ENCODE data around the gene MLLT1. TPM values are rescaled to one million over a fixed set of nuclear protein-coding genes. Genes with fewer than 3 reads are reported as not detected.
A peak's percentile ranks its signal among the peaks of the same experiment; 100 is the strongest.

The MLLT1 gene
- total RNA-seq, 2 donors from 2014 or later, result 27.1 to 30.3 TPM

GRCh38 chr19:6216236-6216995 lies 63.4 kb downstream of the MLLT1 start:
- ATAC-seq (no peak), DNase-seq (no peak)
- Mint-ChIP-seq H3K27me3 (no peaks in the 10 kb centered on the region), H3K36me3 (ENCODE audit: low read depth) (no peaks in the 10 kb centered on the region), H3K4me1 (peaks cover 3% of the 10 kb centered on the region), H3K27ac (no peak overlapping the region), H3K4me3 (no peak overlapping the region)
- H3K9me3 ChIP-seq (ENCODE audit: control insufficient read depth, low read length, poor library complexity, severe bottlenecking), result no peaks in the 10 kb centered on the region

DNA sequence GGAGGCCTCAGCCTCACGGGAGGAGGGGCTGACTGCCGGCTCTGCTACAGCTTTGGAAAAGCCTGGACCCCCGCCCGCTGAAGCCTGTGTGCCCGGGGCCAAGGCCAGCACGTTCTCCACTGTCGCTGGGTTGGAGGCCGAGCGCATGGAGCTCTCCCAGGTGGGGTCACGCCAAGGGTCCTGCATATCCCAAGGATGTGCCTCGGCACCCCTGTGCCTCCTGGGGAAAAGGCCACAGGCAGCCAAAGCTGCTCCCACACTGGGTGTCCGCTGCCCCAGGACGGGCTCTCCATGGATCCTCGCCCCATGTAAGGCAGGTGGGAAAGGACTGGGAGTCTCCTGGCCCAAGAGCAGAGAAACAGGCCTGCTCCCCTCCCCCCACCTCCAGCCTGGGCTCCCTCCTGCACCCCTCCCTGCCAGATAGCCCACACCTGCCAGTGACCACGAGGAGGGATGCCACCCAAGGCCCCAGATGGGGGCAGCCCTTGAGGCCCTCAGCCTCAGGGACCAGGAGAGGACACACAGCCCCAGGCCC lies 64.0 kb downstream of the MLLT1 start:
- Mint-ChIP-seq H3K4me3 (no peak overlapping the region), H3K27me3 (no peaks in the 10 kb centered on the region), H3K27ac (no peak overlapping the region), H3K4me1 (peaks cover 3% of the 10 kb centered on the region), H3K36me3 (ENCODE audit: low read depth) (no peaks in the 10 kb centered on the region)
- DNase-seq (no peak), ATAC-seq (no peak)
- no peaks in the 10 kb centered on the region for H3K9me3 ChIP-seq (ENCODE audit: control insufficient read depth, low read length, poor library complexity, severe bottlenecking)

DNA sequence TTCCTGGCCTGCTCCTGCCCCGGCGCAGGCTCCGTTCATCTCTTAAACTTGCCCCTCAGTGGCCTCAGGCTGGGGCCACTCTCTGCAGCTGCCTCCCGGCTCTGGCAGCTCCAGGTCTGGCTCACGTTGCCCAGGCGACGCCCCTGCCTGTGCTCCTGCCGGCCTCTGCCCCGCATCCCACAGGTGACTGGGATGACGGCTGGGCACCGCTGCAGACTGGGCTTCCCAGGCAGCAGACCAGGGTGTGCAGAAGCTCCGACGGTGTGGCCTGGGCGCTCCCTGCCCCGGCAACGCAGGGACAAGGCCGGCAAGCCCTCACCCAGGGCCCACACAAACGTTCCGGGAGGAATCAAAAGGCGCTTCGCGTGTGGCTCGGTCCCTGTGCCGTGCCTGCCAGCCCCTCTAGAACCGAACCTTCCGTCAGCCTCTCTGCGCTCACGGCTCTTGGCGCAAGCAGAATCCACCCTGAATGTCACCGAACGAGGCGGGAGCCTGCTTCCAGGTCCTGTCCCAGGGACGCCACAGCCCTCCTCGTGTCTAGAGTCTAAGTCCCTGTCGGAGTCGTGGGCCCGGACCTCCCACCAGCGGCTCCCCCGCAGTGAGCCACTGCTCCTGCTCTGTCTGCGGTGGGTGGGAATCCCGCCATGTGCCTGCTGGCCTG lies 64.8 kb downstream of the MLLT1 start:
- no peaks in the 10 kb centered on the region for H3K9me3 ChIP-seq (ENCODE audit: control insufficient read depth, low read length, poor library complexity, severe bottlenecking)
- DNase-seq (no peak), ATAC-seq (no peak)
- H3K27me3 Mint-ChIP-seq, result no peaks in the 10 kb centered on the region
- H3K27ac Mint-ChIP-seq, result no peak overlapping the region
- no peak overlapping the region for H3K4me3 Mint-ChIP-seq
- H3K36me3 Mint-ChIP-seq (ENCODE audit: low read depth), result no peaks in the 10 kb centered on the region
- H3K4me1 Mint-ChIP-seq, result peaks cover 3% of the 10 kb centered on the region

DNA sequence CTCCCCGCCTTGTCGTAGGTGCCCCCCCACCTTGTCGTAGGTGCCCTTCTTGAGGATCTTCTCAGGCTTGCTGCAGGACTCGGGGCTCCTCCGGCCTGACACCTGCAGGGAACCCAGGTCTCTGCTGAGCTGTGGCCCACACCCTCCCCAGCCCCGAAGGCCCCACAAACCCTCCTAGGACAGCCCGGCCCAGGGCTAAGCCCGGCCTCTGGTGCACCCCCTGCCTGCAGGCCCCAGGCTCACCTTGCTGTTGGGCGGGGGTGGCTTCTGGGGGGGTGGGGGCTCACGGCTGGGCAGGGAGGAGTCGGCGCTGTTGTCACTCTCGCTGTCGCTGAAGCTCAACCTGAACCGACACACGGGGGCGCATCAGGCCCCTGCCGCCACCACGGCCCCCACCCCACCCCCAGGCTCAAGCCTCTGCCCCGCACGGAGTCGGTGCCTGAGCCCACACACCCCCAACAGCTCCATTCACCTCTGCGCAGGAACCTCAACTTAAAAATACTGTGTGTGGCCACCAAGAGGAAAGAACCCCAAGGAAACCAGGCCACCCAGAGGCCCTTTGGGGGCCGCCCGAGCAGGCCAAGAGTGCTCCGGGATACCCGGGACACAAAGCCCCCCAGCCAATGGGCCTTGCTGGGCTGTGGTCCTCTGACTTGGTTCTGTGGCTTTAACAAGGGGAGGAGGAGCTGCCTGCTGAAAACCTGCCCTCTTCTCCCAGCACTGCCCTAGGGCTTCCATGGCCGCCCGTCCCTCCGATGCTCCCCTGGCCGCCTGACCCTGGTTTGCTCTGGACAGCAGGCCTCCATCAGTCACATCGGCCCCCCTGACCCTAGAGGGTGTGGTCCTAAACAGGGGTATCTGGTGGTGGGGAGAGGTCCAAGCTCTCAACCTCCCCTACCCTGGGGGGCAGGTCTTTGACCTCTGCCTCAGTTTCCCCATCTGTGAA lies 65.8 kb downstream of the MLLT1 start:
- Mint-ChIP-seq H3K27ac (no peak overlapping the region), H3K27me3 (no peaks in the 10 kb centered on the region), H3K4me3 (no peak overlapping the region), H3K4me1 (peaks cover 3% of the 10 kb centered on the region), H3K36me3 (ENCODE audit: low read depth) (no peaks in the 10 kb centered on the region)
- ATAC-seq (no peak), DNase-seq (no peak)
- no peaks in the 10 kb centered on the region for H3K9me3 ChIP-seq (ENCODE audit: control insufficient read depth, low read length, poor library complexity, severe bottlenecking)

DNA sequence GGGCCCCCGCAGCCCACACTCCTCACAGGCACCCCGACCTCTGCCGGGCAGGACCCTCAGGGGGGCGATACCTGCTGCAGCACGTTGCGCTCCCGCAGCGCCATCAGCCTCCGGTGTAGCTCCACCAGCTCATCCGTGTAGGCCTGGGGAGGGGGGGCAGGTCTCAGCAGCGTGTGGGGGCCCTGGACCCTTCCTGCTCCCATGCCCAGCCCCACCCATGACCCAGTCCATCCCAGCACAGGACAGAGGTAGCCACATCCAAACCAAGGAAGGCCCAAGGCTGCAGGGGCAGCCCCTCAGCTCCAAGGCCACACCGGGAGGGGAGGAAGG lies 66.5 kb downstream of the MLLT1 start:
- H3K4me3 Mint-ChIP-seq, result no peak overlapping the region
- H3K27me3 Mint-ChIP-seq, result no peaks in the 10 kb centered on the region
- DNase-seq, result no peak
- no peaks in the 10 kb centered on the region for H3K9me3 ChIP-seq (ENCODE audit: control insufficient read depth, low read length, poor library complexity, severe bottlenecking)
- no peaks in the 10 kb centered on the region for H3K36me3 Mint-ChIP-seq (ENCODE audit: low read depth)
- no peak overlapping the region for H3K27ac Mint-ChIP-seq
- ATAC-seq, result no peak
- H3K4me1 Mint-ChIP-seq, result no peaks in the 10 kb centered on the region

DNA sequence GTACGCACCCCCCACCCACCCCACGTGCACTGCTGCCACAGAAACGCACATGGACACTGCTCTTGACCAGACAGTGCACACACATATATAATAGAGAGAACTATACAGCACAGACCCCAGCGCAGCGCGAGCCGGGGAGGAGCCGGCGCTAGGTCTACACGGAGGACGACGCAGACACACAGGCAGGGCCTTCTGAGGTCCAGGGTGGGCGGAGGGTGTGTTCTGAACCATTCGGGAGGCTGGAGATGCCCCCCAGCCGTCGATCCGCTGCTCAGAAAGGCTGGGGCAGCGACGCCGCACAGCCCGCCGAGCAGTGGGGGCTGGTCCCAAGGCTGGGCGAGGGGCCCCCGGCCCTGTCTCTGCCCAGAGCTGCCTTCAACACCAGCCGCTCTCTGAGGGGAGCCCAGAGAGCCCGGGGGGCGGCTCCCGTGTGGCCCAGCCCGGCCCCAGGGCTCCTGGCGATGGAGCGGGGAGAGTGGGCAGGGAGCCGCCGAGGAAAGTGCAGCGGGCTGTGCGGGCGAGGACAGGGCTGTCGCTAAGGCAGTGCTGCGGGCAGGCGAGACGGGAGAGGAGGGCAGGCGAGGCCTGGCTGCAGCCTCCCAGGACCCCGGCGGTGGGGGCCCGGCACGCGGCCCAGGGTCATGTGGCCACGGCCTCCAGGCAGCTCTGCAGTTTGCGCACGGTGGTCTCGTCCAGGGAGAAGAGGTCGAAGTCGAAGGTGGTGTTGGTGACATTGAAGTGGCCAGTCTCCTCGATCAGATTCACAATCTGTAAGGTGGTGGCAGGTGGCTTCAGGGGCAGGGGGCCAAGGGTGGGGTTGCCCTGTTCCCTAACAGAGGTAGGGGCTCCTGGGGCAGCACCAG lies 67.1 kb downstream of the MLLT1 start:
- DNase-seq, result no peak
- no peaks in the 10 kb centered on the region for H3K27me3 Mint-ChIP-seq
- H3K27ac Mint-ChIP-seq, result no peak overlapping the region
- no peaks in the 10 kb centered on the region for H3K4me1 Mint-ChIP-seq
- no peak overlapping the region for H3K4me3 Mint-ChIP-seq
- ATAC-seq, result no peak
- H3K36me3 Mint-ChIP-seq (ENCODE audit: low read depth), result no peaks in the 10 kb centered on the region
- H3K9me3 ChIP-seq (ENCODE audit: control insufficient read depth, low read length, poor library complexity, severe bottlenecking), result no peaks in the 10 kb centered on the region

- ATAC-seq (no peak), DNase-seq (no peak)
- H3K36me3 Mint-ChIP-seq (ENCODE audit: low read depth), result no peaks in the 10 kb centered on the region
- no peak overlapping the region for H3K27ac Mint-ChIP-seq
- H3K9me3 ChIP-seq (ENCODE audit: control insufficient read depth, low read length, poor library complexity, severe bottlenecking), result no peaks in the 10 kb centered on the region
- no peaks in the 10 kb centered on the region for H3K27me3 Mint-ChIP-seq
- no peak overlapping the region for H3K4me3 Mint-ChIP-seq
- H3K4me1 Mint-ChIP-seq, result no peaks in the 10 kb centered on the region
Measured at GRCh38 chr19:6211632-6212402, 68.0 kb downstream of the MLLT1 start.

- Mint-ChIP-seq H3K27me3 (no peaks in the 10 kb centered on the region), H3K27ac (no peak overlapping the region), H3K4me1 (no peaks in the 10 kb centered on the region), H3K36me3 (ENCODE audit: low read depth) (no peaks in the 10 kb centered on the region), H3K4me3 (no peak overlapping the region)
- H3K9me3 ChIP-seq (ENCODE audit: control insufficient read depth, low read length, poor library complexity, severe bottlenecking), result no peaks in the 10 kb centered on the region
- ATAC-seq (no peak), DNase-seq (no peak)
Measured at GRCh38 chr19:6210721-6211600, 68.8 kb downstream of the MLLT1 start.

DNA sequence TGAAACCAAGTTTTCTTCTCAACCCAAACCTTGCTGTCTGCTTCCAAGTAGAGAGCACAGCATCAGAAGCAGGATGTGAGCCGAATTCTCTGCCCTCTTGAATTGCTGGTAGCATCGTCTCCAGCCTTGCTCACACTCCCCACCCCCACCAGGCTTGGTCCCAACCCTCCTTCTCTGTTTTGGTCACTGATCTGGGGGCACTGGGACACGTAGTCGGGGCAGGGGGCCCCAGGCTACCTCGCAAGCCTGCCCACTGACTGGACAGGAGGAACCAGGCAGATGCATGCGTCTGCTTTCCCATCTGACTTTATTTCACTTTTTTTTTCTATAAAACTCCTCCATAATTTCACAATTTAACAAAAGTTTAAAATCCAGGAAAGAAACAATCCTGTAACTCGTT lies 69.7 kb downstream of the MLLT1 start:
- DNase-seq (no peak), ATAC-seq (no peak)
- H3K27me3 Mint-ChIP-seq, result no peaks in the 10 kb centered on the region
- H3K36me3 Mint-ChIP-seq (ENCODE audit: low read depth), result no peaks in the 10 kb centered on the region
- H3K4me3 Mint-ChIP-seq, result no peak overlapping the region
- H3K27ac Mint-ChIP-seq, result no peak overlapping the region
- H3K4me1 Mint-ChIP-seq, result no peaks in the 10 kb centered on the region
- no peaks in the 10 kb centered on the region for H3K9me3 ChIP-seq (ENCODE audit: control insufficient read depth, low read length, poor library complexity, severe bottlenecking)

- Mint-ChIP-seq H3K4me1 (no peaks in the 10 kb centered on the region), H3K4me3 (no peak overlapping the region), H3K27ac (peak overlapping the region; percentile 3), H3K36me3 (ENCODE audit: low read depth) (no peaks in the 10 kb centered on the region), H3K27me3 (no peaks in the 10 kb centered on the region)
- ATAC-seq (no peak), DNase-seq (no peak)
- no peaks in the 10 kb centered on the region for H3K9me3 ChIP-seq (ENCODE audit: control insufficient read depth, low read length, poor library complexity, severe bottlenecking)
Measured at GRCh38 chr19:6209680-6210079, 70.1 kb downstream of the MLLT1 start.

DNA sequence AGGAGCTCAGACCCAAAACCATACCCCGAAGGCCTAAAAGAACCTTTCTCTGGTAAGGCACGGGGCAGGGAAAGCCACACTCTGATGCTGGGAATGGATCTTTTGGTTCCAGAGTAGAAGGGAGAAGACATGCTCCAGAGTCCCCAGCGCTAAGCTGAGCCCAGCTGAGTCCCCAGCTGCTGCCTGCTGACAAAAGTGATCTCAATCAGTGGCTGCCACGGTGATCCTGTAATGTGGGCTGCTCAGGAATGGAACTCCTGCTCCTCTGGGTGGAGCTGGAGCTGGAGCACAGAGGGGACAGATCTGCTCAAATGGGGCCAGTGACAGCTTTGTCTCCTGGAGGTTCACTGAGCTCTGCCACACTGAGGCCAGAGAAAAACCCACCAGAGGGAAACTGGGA lies 70.5 kb downstream of the MLLT1 start:
- no peaks in the 10 kb centered on the region for H3K9me3 ChIP-seq (ENCODE audit: control insufficient read depth, low read length, poor library complexity, severe bottlenecking)
- ATAC-seq (no peak), DNase-seq (no peak)
- Mint-ChIP-seq H3K36me3 (ENCODE audit: low read depth) (no peaks in the 10 kb centered on the region), H3K27ac (peak overlapping the region; percentile 3), H3K27me3 (no peaks in the 10 kb centered on the region), H3K4me3 (no peak overlapping the region), H3K4me1 (no peaks in the 10 kb centered on the region)
